HG02571 (cell line): Measurements from ENCODE around the gene OPCML.

Experiments used
- ATAC-seq: cut with Tn5 transposase; IDR thresholded peaks from one replicate; pipeline ENCODE4 v1.9.1; 2021; ENCODE audit warnings: mild to moderate bottlenecking, moderate library complexity; ENCODE audit not compliant: unreplicated experiment

OPCML gene

DNA sequence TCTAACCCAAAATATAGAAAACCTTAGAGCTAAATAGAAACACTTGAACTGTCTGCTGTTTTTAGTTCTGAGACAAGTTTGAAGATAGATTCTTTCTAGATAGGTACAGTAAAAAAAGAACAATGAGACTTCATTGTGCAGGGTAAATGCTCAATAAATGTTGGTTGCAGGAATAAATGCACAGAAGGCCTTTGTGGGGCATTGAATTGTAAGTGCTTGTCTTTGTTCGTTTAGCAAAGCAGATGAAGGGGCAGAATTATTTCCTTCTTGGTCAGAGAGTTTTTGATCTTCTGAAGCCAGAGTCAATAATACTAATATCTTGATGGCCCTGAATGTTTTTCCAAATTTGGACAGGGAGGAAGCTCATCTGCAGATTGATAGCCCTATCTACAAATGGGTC is 340.4 kb downstream of the OPCML start:
- no peak for ATAC-seq

DNA sequence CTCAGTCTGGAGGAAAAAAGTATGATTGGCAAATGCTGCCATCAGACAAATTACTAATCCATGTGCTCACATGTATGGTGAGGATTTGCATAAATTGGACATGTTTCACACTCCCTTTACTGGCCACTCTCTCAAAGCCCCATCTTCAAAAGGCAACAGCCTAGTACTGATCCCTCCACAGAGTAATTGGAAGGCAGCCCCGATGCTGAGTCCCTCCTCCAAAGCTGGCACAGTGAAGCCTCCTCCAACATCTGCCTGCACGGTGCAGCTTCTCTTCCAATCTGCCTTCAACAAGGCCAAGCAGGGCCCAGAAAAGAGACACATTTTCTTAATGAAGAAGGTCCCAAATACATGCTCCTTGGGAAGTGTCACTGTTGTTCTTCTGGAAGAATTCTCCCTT is 350.6 kb downstream of the OPCML start:
- ATAC-seq, result no peak

DNA sequence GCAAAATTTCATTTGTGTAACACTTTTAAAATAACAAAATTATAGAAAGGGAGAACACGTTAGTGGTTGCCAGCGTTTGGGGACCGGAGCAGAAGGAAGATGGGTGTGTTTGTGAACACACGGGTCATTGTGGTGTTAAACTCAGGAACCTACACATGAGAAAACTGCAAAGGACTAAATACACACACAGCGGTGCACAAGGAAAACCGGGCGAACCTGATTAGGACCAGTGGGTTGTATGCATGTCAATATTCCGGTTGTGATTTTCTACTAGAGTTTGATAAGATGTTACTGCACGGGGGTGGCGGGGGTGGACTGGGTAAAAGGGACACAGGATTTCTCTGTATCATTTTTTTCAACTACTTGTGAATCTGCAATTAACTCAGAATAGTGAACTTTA is 351.2 kb downstream of the OPCML start:
- no peak for ATAC-seq

- no peak for ATAC-seq
Observed at GRCh38 chr11:133180201-133180600, 352.1 kb downstream of the OPCML start.

GRCh38 chr11:133176748-133177147 is 355.6 kb downstream of the OPCML start:
- no peak for ATAC-seq

GRCh38 chr11:133175103-133175502 is 357.2 kb downstream of the OPCML start:
- ATAC-seq, result no peak

DNA sequence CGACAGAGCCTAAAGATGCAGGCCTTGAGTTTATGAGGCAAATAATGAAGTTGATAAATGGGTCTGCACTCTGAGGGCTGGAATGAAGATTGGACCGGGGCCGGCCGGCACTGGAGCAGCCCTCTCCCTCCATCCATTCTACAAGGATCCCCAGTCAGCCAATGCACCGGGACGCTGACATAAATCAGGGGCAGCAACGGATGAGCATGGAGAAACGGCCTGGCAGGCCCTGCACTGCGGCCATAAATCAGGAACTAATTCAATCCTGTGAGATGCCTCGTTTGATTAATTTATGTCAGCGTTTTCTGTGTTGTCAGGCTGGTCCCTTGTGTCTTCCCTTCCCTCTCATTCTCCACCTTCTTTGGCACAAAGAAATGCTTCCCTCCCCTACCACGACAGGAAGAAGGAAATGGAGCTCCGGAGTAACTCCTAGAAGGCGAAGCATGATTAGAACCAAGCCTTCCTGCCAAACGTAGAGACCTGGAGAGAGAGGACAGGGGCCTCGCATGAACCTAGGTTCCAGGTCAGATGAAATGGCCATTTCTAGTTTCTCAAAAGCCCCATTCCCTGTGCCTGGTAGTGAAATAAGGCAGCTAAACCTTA is 358.4 kb downstream of the OPCML start:
- no peak for ATAC-seq

- no peak for ATAC-seq
Observed at GRCh38 chr11:133172349-133172748, 360.0 kb downstream of the OPCML start.

- ATAC-seq, result no peak
Observed at GRCh38 chr11:133171374-133171773, 360.9 kb downstream of the OPCML start.

GRCh38 chr11:133168016-133168415 is 364.3 kb downstream of the OPCML start:
- no peak for ATAC-seq

- ATAC-seq, result no peak
Observed at GRCh38 chr11:133166662-133167061, 365.6 kb downstream of the OPCML start.

DNA sequence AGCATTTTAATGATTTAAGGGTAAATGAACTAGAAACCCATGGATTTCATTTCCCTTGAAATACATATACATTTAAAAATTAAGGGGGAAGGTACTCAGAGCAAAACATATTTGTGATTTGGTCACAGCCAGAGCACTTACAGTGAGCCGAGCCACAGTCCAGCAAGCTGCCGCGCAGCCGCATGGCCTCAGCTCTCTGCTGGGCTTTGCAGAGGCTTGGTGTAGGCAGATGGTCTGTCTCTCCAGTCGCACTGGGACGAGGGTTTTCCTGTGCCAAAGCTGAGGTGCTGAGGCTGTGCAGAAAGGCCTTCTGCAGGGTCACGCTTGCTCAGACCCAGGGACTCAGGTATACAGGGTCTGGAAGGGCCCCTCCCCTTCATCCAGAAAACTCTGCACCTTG is 367.3 kb downstream of the OPCML start:
- no peak for ATAC-seq

- ATAC-seq, result no peak
Observed at GRCh38 chr11:133163463-133164419, 368.6 kb downstream of the OPCML start.

DNA sequence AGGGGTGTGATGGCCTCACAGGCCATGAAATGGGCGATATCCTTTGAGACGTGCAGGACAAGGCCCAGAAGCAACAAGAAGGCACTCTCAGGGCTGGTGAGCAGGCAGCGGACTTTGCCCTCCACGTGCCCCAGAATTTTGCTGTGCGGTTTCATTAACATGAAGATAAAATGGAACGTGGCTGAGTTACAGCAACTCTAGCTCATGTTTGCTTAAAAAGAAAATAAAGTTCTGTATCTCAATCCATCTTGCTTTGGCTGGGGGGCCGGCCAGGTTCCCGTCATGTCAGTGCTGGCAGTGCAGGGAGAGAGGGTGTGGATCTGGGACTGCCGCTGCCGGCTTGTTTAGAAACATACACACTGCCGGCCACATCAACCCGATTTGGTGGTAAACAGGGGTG is 370.1 kb downstream of the OPCML start:
- ATAC-seq, result no peak

- no peak for ATAC-seq
Observed at GRCh38 chr11:133160754-133161153, 371.5 kb downstream of the OPCML start.

DNA sequence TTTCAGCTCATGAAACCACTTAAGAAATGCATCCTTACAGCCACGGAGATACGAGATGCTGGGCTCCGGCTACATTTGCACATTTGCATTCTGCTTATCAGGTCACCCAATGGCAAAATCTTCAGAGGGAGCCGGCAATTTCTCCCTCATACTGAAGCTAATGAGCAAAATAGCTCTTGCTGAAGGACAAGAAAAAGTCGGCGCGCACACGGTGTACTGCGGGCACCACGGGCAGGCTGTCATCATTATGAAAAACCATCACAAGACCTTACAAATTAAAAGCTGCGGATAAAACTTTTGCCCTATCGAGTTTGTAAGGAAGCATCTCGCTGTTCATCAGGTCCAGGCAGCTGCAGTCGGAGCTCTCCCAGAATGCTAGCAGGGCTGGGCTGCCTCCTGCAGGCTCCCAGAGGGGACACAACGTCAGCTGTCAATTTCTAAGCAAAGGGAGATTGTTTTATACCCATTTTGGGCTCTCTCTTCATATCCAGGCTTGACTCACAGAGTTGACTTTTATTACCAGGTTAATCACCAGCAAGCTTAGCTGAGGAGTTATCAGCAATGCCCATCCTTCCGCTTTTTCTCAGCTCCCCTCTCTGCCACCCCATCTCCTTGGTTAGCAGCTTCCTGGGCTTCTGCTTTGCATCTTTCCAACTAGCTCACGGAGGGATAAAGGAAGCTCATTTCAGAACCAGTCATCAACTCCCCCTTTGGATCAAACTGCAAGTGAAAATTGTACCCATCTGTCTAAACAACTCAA is 375.1 kb downstream of the OPCML start:
- ATAC-seq, result no peak

DNA sequence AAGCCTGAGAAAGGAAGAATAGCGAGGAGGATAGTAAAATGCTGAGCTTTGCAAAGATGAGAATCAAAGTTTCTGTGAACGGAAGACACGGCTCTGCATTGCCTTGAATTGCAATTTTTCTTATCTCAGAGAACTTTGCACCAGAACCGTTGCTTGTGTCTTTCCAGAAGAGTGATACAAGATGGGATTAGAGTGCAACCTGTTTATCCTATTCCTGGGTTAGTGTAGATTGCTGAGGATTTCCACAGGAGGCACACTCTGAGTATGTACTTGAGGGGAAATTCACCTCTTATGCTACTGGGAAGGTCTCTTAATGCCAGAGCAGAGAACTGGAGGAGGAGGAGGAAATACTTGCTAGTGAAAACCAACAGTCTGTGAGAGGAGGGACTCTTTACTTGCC is 377.5 kb downstream of the OPCML start:
- no peak for ATAC-seq

- no peak for ATAC-seq
Observed at GRCh38 chr11:133154076-133154475, 378.2 kb downstream of the OPCML start.

DNA sequence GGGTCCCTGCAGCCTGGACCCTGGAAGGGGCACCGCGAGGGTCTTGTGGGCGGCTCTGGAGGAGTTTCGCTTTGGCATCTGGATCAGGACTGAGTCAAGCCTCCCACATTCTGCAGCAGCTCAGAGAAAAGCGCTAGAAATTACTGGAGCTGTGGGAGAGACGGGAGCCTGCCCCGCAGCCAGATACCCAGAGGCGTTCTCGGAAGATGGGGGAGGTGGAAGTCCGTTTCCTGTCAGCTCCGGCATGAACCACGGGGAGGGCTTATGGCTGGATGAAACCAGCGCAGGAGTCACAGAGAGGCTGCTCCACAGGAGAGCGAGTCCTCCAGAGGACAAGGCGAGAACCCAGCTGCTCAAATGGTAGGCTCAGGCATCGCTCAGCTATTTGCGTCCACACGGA is 379.3 kb downstream of the OPCML start:
- no peak for ATAC-seq

- ATAC-seq, result no peak
Observed at GRCh38 chr11:133149698-133150097, 382.6 kb downstream of the OPCML start.

GRCh38 chr11:133147625-133148024 is 384.7 kb downstream of the OPCML start:
- ATAC-seq, result no peak
